ENCODE measurements around the gene CLEC14A. TPM values are rescaled to one million over a fixed set of nuclear protein-coding genes. Genes with fewer than 3 reads are reported as not detected.

CLEC14A gene
- total RNA-seq, 1 donor from 2014 or later, result 0.96 TPM

- no peak for DNase-seq
- H3K36me3 Mint-ChIP-seq (ENCODE audit: unreplicated experiment), result peaks cover 9% of the 10 kb centered on the region
- no peak for TF ChIP-seq CTCF (IDR thresholded peaks at IDR 0.05; ENCODE audit: partially characterized antibody, unreplicated experiment)
- H3K27ac Mint-ChIP-seq (ENCODE audit: unreplicated experiment), result no peak overlapping the region
- H3K4me1 Mint-ChIP-seq (ENCODE audit: low read depth, unreplicated experiment), result peaks cover 22% of the 10 kb centered on the region
- peaks cover 11% of the 10 kb centered on the region for H3K9me3 Mint-ChIP-seq (ENCODE audit: unreplicated experiment)
- peak overlapping the region; percentile 95 for H3K4me3 Mint-ChIP-seq (ENCODE audit: unreplicated experiment)
- peaks cover 30% of the 10 kb centered on the region for H3K27me3 Mint-ChIP-seq (ENCODE audit: unreplicated experiment)
Measured at GRCh38 chr14:38207377-38207735, 48.5 kb downstream of the CLEC14A start.

- Mint-ChIP-seq H3K27me3 (ENCODE audit: unreplicated experiment) (peaks cover 26% of the 10 kb centered on the region), H3K9me3 (ENCODE audit: unreplicated experiment) (peaks cover 12% of the 10 kb centered on the region), H3K27ac (ENCODE audit: unreplicated experiment) (no peak overlapping the region), H3K4me3 (ENCODE audit: unreplicated experiment) (peak overlapping the region; percentile 95), H3K4me1 (ENCODE audit: low read depth, unreplicated experiment) (peaks cover 21% of the 10 kb centered on the region), H3K36me3 (ENCODE audit: unreplicated experiment) (peaks cover 6% of the 10 kb centered on the region)
- DNase-seq, result no peak
- TF ChIP-seq CTCF (IDR thresholded peaks at IDR 0.05; ENCODE audit: partially characterized antibody, unreplicated experiment), result no peak
Measured at GRCh38 chr14:38206689-38207376, 49.1 kb downstream of the CLEC14A start.

GRCh38 chr14:38205949-38206665, 49.8 kb downstream of the CLEC14A start:
- Mint-ChIP-seq H3K4me3 (ENCODE audit: unreplicated experiment) (no peak overlapping the region), H3K36me3 (ENCODE audit: unreplicated experiment) (peaks cover 4% of the 10 kb centered on the region), H3K9me3 (ENCODE audit: unreplicated experiment) (peaks cover 12% of the 10 kb centered on the region), H3K27ac (ENCODE audit: unreplicated experiment) (no peak overlapping the region), H3K4me1 (ENCODE audit: low read depth, unreplicated experiment) (peaks cover 19% of the 10 kb centered on the region), H3K27me3 (ENCODE audit: unreplicated experiment) (peaks cover 25% of the 10 kb centered on the region)
- DNase-seq, result no peak
- TF ChIP-seq CTCF (IDR thresholded peaks at IDR 0.05; ENCODE audit: partially characterized antibody, unreplicated experiment), result no peak

- no peak for TF ChIP-seq CTCF (IDR thresholded peaks at IDR 0.05; ENCODE audit: partially characterized antibody, unreplicated experiment)
- Mint-ChIP-seq H3K4me1 (ENCODE audit: low read depth, unreplicated experiment) (peaks cover 19% of the 10 kb centered on the region), H3K27me3 (ENCODE audit: unreplicated experiment) (peaks cover 17% of the 10 kb centered on the region), H3K27ac (ENCODE audit: unreplicated experiment) (no peak overlapping the region), H3K9me3 (ENCODE audit: unreplicated experiment) (peaks cover 9% of the 10 kb centered on the region), H3K36me3 (ENCODE audit: unreplicated experiment) (peaks cover 4% of the 10 kb centered on the region), H3K4me3 (ENCODE audit: unreplicated experiment) (no peak overlapping the region)
- DNase-seq, result no peak
Measured at GRCh38 chr14:38205119-38205813, 50.6 kb downstream of the CLEC14A start.

Measured in glutamatergic neuron (in vitro differentiated cells).